ENCODE data around the gene MSRB3.

Gene MSRB3

GRCh38 chr12:65237153-65237552, 41.3 kb upstream of the MSRB3 start:
- no peaks in the 10 kb centered on the region for H3K9me3 ChIP-seq (ENCODE audit: insufficient read depth, low read depth, low read length)
- peaks cover 39% of the 10 kb centered on the region for H3K79me2 ChIP-seq (ENCODE audit: insufficient read depth, low read length)
- H3K27me3 ChIP-seq (ENCODE audit: insufficient read depth, low read length, poor library complexity, severe bottlenecking): no peaks in the 10 kb centered on the region
- TF ChIP-seq, protein P1, sequence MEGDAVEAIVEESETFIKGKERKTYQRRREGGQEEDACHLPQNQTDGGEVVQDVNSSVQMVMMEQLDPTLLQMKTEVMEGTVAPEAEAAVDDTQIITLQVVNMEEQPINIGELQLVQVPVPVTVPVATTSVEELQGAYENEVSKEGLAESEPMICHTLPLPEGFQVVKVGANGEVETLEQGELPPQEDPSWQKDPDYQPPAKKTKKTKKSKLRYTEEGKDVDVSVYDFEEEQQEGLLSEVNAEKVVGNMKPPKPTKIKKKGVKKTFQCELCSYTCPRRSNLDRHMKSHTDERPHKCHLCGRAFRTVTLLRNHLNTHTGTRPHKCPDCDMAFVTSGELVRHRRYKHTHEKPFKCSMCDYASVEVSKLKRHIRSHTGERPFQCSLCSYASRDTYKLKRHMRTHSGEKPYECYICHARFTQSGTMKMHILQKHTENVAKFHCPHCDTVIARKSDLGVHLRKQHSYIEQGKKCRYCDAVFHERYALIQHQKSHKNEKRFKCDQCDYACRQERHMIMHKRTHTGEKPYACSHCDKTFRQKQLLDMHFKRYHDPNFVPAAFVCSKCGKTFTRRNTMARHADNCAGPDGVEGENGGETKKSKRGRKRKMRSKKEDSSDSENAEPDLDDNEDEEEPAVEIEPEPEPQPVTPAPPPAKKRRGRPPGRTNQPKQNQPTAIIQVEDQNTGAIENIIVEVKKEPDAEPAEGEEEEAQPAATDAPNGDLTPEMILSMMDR (conservative IDR thresholded peaks at IDR 0.05; ENCODE audit: low read length): no peak
- no peak for TF ChIP-seq EZH2phosphoT487 (IDR thresholded peaks at IDR 0.05; ENCODE audit: borderline replicate concordance)
- H3K4me1 ChIP-seq (ENCODE audit: insufficient read depth, low read length, poor library complexity, severe bottlenecking): no peaks in the 10 kb centered on the region
- H3F3A ChIP-seq (ENCODE audit: low read depth): no peaks in the 10 kb centered on the region
- H3K36me3 ChIP-seq (ENCODE audit: insufficient read depth, low read length): peaks cover 21% of the 10 kb centered on the region; the same call in 1 of the 2 replicates
- H3K9me2 ChIP-seq (replicated peaks; ENCODE audit: low read depth, low read length): no peaks in the 10 kb centered on the region
- no peak overlapping the region for H2AFZ ChIP-seq (ENCODE audit: low read length)
- H4K20me1 ChIP-seq (ENCODE audit: insufficient read depth, low read length, poor library complexity, severe bottlenecking): peaks cover 15% of the 10 kb centered on the region
- no peak overlapping the region for H3K9ac ChIP-seq (ENCODE audit: low read depth, low read length, poor library complexity, severe bottlenecking)
- H3K4me3 ChIP-seq (ENCODE audit: low read length, poor library complexity, severe bottlenecking): no peak overlapping the region
- no peak overlapping the region for H3K4me2 ChIP-seq (ENCODE audit: low read depth, low read length, poor library complexity, severe bottlenecking)

GRCh38 chr12:65238609-65239008, 39.9 kb upstream of the MSRB3 start:
- TF ChIP-seq, protein P1 (conservative IDR thresholded peaks at IDR 0.05; ENCODE audit: low read length): no peak
- no peak for TF ChIP-seq EZH2phosphoT487 (IDR thresholded peaks at IDR 0.05; ENCODE audit: borderline replicate concordance)
- Histone ChIP-seq H3K27me3 (ENCODE audit: insufficient read depth, low read length, poor library complexity, severe bottlenecking) (no peaks in the 10 kb centered on the region), H3K9me3 (ENCODE audit: insufficient read depth, low read depth, low read length) (no peaks in the 10 kb centered on the region), H3K79me2 (ENCODE audit: insufficient read depth, low read length) (peaks cover 28% of the 10 kb centered on the region), H3K4me2 (ENCODE audit: low read depth, low read length, poor library complexity, severe bottlenecking) (no peak overlapping the region), H3K36me3 (ENCODE audit: insufficient read depth, low read length) (peaks cover 36% of the 10 kb centered on the region), H3K9me2 (replicated peaks; ENCODE audit: low read depth, low read length) (no peaks in the 10 kb centered on the region), H2AFZ (ENCODE audit: low read length) (no peak overlapping the region), H3K4me3 (ENCODE audit: low read length, poor library complexity, severe bottlenecking) (no peak overlapping the region), H3K9ac (ENCODE audit: low read depth, low read length, poor library complexity, severe bottlenecking) (no peak overlapping the region), H3F3A (ENCODE audit: low read depth) (no peaks in the 10 kb centered on the region), H4K20me1 (ENCODE audit: insufficient read depth, low read length, poor library complexity, severe bottlenecking) (peaks cover 3% of the 10 kb centered on the region), H3K4me1 (ENCODE audit: insufficient read depth, low read length, poor library complexity, severe bottlenecking) (no peaks in the 10 kb centered on the region)

DNA sequence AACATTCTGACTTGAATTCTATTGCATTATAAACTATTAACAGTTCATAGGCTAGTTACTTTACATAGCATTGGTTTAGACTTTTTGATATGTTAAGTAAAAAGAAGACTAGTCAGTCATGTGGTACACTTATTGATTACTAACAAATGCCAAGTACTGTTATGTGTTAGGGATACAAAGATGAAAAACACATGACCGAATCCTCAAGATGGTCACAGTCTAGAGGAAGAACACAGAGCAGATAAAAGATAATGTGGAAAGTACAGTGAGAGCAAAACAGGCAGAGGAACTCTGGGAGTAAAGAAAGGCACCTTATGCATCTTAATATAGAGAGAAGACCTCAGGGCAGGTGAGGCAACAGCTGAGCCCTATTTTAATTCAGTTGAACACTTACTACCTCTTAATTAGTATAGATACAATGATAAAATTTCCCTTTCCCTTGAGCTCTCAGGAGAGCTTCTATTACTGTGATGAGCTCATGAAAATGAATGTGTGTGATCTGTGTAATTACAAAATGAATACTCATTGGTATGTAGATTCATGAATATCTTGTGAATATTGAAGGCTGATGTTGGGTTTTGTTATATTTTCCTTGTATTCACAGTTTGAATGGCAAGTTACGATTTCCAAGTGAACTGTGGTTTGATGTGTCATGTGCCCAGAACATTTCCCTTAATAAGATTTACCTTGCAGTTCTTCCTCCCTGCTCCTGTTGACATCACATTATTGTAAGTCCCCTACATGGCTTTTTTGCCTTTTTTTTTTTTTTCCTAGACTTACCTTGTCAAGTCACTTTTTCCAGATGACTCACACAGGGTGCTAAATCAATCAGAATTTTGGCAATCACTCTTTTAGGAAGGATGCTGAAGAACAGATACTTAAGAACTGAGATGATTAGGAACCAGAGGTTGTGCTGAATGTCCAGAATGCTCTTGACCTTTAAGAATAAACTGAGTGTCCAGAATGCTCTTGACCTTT, 29.5 kb upstream of the MSRB3 start:
- Histone ChIP-seq H3K9me3 (ENCODE audit: insufficient read depth, low read depth, low read length) (no peaks in the 10 kb centered on the region), H3K4me2 (ENCODE audit: low read depth, low read length, poor library complexity, severe bottlenecking) (no peak overlapping the region), H3K27me3 (ENCODE audit: insufficient read depth, low read length, poor library complexity, severe bottlenecking) (no peaks in the 10 kb centered on the region), H3K36me3 (ENCODE audit: insufficient read depth, low read length) (peaks cover 32% of the 10 kb centered on the region), H3K9ac (ENCODE audit: low read depth, low read length, poor library complexity, severe bottlenecking) (no peak overlapping the region), H3K9me2 (replicated peaks; ENCODE audit: low read depth, low read length) (no peaks in the 10 kb centered on the region), H3F3A (ENCODE audit: low read depth) (no peaks in the 10 kb centered on the region), H3K4me1 (ENCODE audit: insufficient read depth, low read length, poor library complexity, severe bottlenecking) (no peaks in the 10 kb centered on the region), H4K20me1 (ENCODE audit: insufficient read depth, low read length, poor library complexity, severe bottlenecking) (no peaks in the 10 kb centered on the region), H3K79me2 (ENCODE audit: insufficient read depth, low read length) (no peaks in the 10 kb centered on the region), H2AFZ (ENCODE audit: low read length) (no peak overlapping the region), H3K4me3 (ENCODE audit: low read length, poor library complexity, severe bottlenecking) (no peak overlapping the region)
- TF ChIP-seq EZH2phosphoT487 (IDR thresholded peaks at IDR 0.05; ENCODE audit: borderline replicate concordance): no peak
- TF ChIP-seq, protein P1 (conservative IDR thresholded peaks at IDR 0.05; ENCODE audit: low read length): no peak
